ENCODE data around the gene BCL2.
A peak's percentile ranks its signal among the peaks of the same experiment; 100 is the strongest.

Gene BCL2

GRCh38 chr18:63126134-63127069 lies 193.2 kb downstream of the BCL2 start:
- Histone ChIP-seq H3K4me2 (ENCODE audit: low read length) (peak overlapping the region; percentile 14), H3K79me2 (no peaks in the 10 kb centered on the region), H3K4me1 (peaks cover 3% of the 10 kb centered on the region), H3K36me3 (ENCODE audit: control insufficient read depth, insufficient read depth, low read length) (no peaks in the 10 kb centered on the region), H2AFZ (no peak overlapping the region), H3K27me3 (ENCODE audit: control insufficient read depth, insufficient read depth, low read length) (no peaks in the 10 kb centered on the region), H3K9ac (no peak overlapping the region), H3K9me3 (ENCODE audit: control insufficient read depth, low read length) (no peaks in the 10 kb centered on the region), H3K27ac (no peak overlapping the region), H3K4me3 (ENCODE audit: low read depth, low read length) (no peak overlapping the region)
- TF ChIP-seq CTCF (IDR thresholded peaks at IDR 0.05): no peak

- Histone ChIP-seq H3K27me3 (ENCODE audit: control insufficient read depth, insufficient read depth, low read length) (no peaks in the 10 kb centered on the region), H3K4me1 (no peaks in the 10 kb centered on the region), H3K27ac (no peak overlapping the region), H3K79me2 (no peaks in the 10 kb centered on the region), H3K9me3 (ENCODE audit: control insufficient read depth, low read length) (no peaks in the 10 kb centered on the region), H3K4me3 (ENCODE audit: low read depth, low read length) (no peak overlapping the region), H3K36me3 (ENCODE audit: control insufficient read depth, insufficient read depth, low read length) (no peaks in the 10 kb centered on the region), H3K9ac (no peak overlapping the region), H3K4me2 (ENCODE audit: low read length) (no peak overlapping the region), H2AFZ (no peak overlapping the region)
- no peak for TF ChIP-seq CTCF (IDR thresholded peaks at IDR 0.05)
These were observed 198.9 kb downstream of the BCL2 start for GRCh38 chr18:63120620-63121019.

DNA sequence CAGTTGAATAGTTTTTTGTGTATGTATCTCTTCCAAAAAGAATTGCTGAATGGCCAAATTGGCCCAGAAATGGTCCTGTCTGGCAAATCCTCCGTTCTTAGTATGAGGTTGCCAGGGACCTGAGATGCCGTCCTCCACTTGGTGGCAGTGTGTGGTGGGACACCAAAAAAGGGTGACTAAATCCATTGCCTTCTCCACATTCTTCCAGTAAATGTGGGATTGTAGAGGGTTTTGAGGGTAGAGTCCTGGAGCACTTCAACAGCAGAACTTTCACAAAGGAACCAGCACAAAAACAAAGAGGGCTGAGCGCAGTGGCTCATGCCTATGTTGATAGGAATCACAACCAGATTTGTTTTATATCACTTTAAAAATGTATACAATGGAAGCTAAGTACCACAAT lies 199.9 kb downstream of the BCL2 start:
- Histone ChIP-seq H2AFZ (no peak overlapping the region), H3K27ac (no peak overlapping the region), H3K9me3 (ENCODE audit: control insufficient read depth, low read length) (no peaks in the 10 kb centered on the region), H3K4me2 (ENCODE audit: low read length) (no peak overlapping the region), H3K9ac (no peak overlapping the region), H3K79me2 (no peaks in the 10 kb centered on the region), H3K4me1 (no peaks in the 10 kb centered on the region), H3K36me3 (ENCODE audit: control insufficient read depth, insufficient read depth, low read length) (no peaks in the 10 kb centered on the region), H3K27me3 (ENCODE audit: control insufficient read depth, insufficient read depth, low read length) (no peaks in the 10 kb centered on the region), H3K4me3 (ENCODE audit: low read depth, low read length) (no peak overlapping the region)
- peak; percentile 51 for TF ChIP-seq CTCF (IDR thresholded peaks at IDR 0.05)

- no peak overlapping the region for H2AFZ ChIP-seq
- no peak overlapping the region for H3K4me2 ChIP-seq (ENCODE audit: low read length)
- no peaks in the 10 kb centered on the region for H3K4me1 ChIP-seq
- H3K79me2 ChIP-seq: no peaks in the 10 kb centered on the region
- H3K4me3 ChIP-seq (ENCODE audit: low read depth, low read length): no peak overlapping the region
- H3K9me3 ChIP-seq (ENCODE audit: control insufficient read depth, low read length): no peaks in the 10 kb centered on the region
- TF ChIP-seq CTCF (IDR thresholded peaks at IDR 0.05): no peak
- no peak overlapping the region for H3K9ac ChIP-seq
- no peaks in the 10 kb centered on the region for H3K36me3 ChIP-seq (ENCODE audit: control insufficient read depth, insufficient read depth, low read length)
- no peak overlapping the region for H3K27ac ChIP-seq
- no peaks in the 10 kb centered on the region for H3K27me3 ChIP-seq (ENCODE audit: control insufficient read depth, insufficient read depth, low read length)
These were observed 205.5 kb downstream of the BCL2 start for GRCh38 chr18:63113899-63114565.

Measured in parathyroid adenoma (tissue), 2 donors.